Activated T-helper 9 cell treated with anti-CD3 and anti-CD28 coated beads, Interleukin-2, amount 50 U/mL, for 16 hours (primary cell): ENCODE data around the gene HMCN2.
A peak's percentile ranks its signal among the peaks of the same experiment; 100 is the strongest.

ENCODE experiments used
- DNase-seq: peaks from one replicate; pipeline ENCODE4 v3.0.0-alpha.2; 2020; ENCODE audit warnings: low read depth

Gene HMCN2

GRCh38 chr9:130451509-130452388, 186.2 kb downstream of the HMCN2 start:
- no peak for DNase-seq

GRCh38 chr9:130452835-130453234, 187.3 kb downstream of the HMCN2 start:
- no peak for DNase-seq

GRCh38 chr9:130453487-130453886, 187.9 kb downstream of the HMCN2 start:
- no peak for DNase-seq

- no peak for DNase-seq
Measured at GRCh38 chr9:130454096-130454811, 188.7 kb downstream of the HMCN2 start.

GRCh38 chr9:130454812-130455325, 189.3 kb downstream of the HMCN2 start:
- no peak for DNase-seq

GRCh38 chr9:130458027-130458803, 192.7 kb downstream of the HMCN2 start:
- no peak for DNase-seq

- DNase-seq = no peak
Measured at GRCh38 chr9:130458804-130459067, 193.2 kb downstream of the HMCN2 start.

- DNase-seq = no peak
Measured at GRCh38 chr9:130459151-130459550, 193.6 kb downstream of the HMCN2 start.

- DNase-seq = no peak
Measured at GRCh38 chr9:130459941-130460669, 194.5 kb downstream of the HMCN2 start.

- peak; percentile 64 for DNase-seq
Measured at GRCh38 chr9:130461218-130461630, 195.7 kb downstream of the HMCN2 start.

- DNase-seq = no peak
Measured at GRCh38 chr9:130461731-130462130, 196.2 kb downstream of the HMCN2 start.

GRCh38 chr9:130462685-130463540, 197.4 kb downstream of the HMCN2 start:
- no peak for DNase-seq

- DNase-seq = no peak
Measured at GRCh38 chr9:130463763-130464745, 198.5 kb downstream of the HMCN2 start.

GRCh38 chr9:130465383-130466096, 200.0 kb downstream of the HMCN2 start:
- DNase-seq = no peak

- DNase-seq = no peak
Measured at GRCh38 chr9:130466537-130467217, 201.1 kb downstream of the HMCN2 start.

GRCh38 chr9:130467316-130467715, 201.8 kb downstream of the HMCN2 start:
- no peak for DNase-seq

- DNase-seq = no peak
Measured at GRCh38 chr9:130468566-130468965, 203.0 kb downstream of the HMCN2 start.

- no peak for DNase-seq
Measured at GRCh38 chr9:130470269-130470668, 204.7 kb downstream of the HMCN2 start.
